ENCODE data around the gene LYZL6. TPM values are rescaled to one million over a fixed set of nuclear protein-coding genes. Genes with fewer than 3 reads are reported as not detected.
"Not testable (repeated sequence)": the region's sequence is repeated elsewhere in the genome, so short reads cannot be mapped to it uniquely, and the experiment has no call there.

LYZL6 gene
- total RNA-seq, 2 donors from 2014 or later, result not detected

- ATAC-seq (no peak), DNase-seq (ENCODE audit: low spot score in 2 of 2) (no peak)
- no peaks in the 10 kb centered on the region for H3K36me3 Mint-ChIP-seq
- no peak overlapping the region for H3K27ac Mint-ChIP-seq
- H3K9me3 Mint-ChIP-seq, result no peaks in the 10 kb centered on the region
These were observed 21.8 kb upstream of the LYZL6 start for GRCh38 chr17:35965272-35965671.

- ATAC-seq, result no peak
- Mint-ChIP-seq H3K36me3 (no peaks in the 10 kb centered on the region), H3K27ac (no peak overlapping the region), H3K9me3 (no peaks in the 10 kb centered on the region)
- no peak for DNase-seq (ENCODE audit: low spot score in 2 of 2)
These were observed 20.1 kb upstream of the LYZL6 start for GRCh38 chr17:35963663-35964062.

GRCh38 chr17:35953720-35954119 is 10.2 kb upstream of the LYZL6 start:
- no peak for ATAC-seq
- H3K27ac Mint-ChIP-seq, result no peak overlapping the region
- DNase-seq (ENCODE audit: low spot score in 2 of 2), result no peak
- no peaks in the 10 kb centered on the region for H3K9me3 Mint-ChIP-seq
- H3K36me3 Mint-ChIP-seq, result no peaks in the 10 kb centered on the region

- H3K36me3 Mint-ChIP-seq, result no peaks in the 10 kb centered on the region
- no peak for ATAC-seq
- no peaks in the 10 kb centered on the region for H3K9me3 Mint-ChIP-seq
- no peak overlapping the region for H3K27ac Mint-ChIP-seq
- DNase-seq (ENCODE audit: low spot score in 2 of 2), result no peak
These were observed 5.9 kb upstream of the LYZL6 start for GRCh38 chr17:35949401-35949800.

- H3K36me3 Mint-ChIP-seq, result no peaks in the 10 kb centered on the region
- DNase-seq (ENCODE audit: low spot score in 2 of 2) (no peak), ATAC-seq (no peak)
- no peaks in the 10 kb centered on the region for H3K9me3 Mint-ChIP-seq
- no peak overlapping the region for H3K27ac Mint-ChIP-seq
These were observed 4.6 kb upstream of the LYZL6 start for GRCh38 chr17:35948092-35948491.

- Mint-ChIP-seq H3K9me3 (no peaks in the 10 kb centered on the region), H3K36me3 (no peaks in the 10 kb centered on the region), H3K27ac (no peak overlapping the region)
- DNase-seq (ENCODE audit: low spot score in 2 of 2), result peak in 1 of 2 donors; percentile 47
- peak; percentile 68 to 77 for ATAC-seq
These were observed 3.7 kb upstream of the LYZL6 start for GRCh38 chr17:35947156-35947585.

GRCh38 chr17:35944151-35944550 is 638 bp upstream of the LYZL6 start:
- ATAC-seq (no peak), DNase-seq (ENCODE audit: low spot score in 2 of 2) (no peak)
- Mint-ChIP-seq H3K9me3 (no peaks in the 10 kb centered on the region), H3K27ac (no peak overlapping the region), H3K36me3 (no peaks in the 10 kb centered on the region)

- DNase-seq (ENCODE audit: low spot score in 2 of 2), result no peak
- Mint-ChIP-seq H3K36me3 (no peaks in the 10 kb centered on the region), H3K27ac (no peak overlapping the region), H3K9me3 (no peaks in the 10 kb centered on the region)
- ATAC-seq, result no peak
These were observed 826 bp downstream of the LYZL6 start for GRCh38 chr17:35942588-35943186.

- not testable (repeated sequence) for H3K36me3 Mint-ChIP-seq, H3K9me3 Mint-ChIP-seq, H3K27ac Mint-ChIP-seq
These were observed 5.0 kb downstream of the LYZL6 start for GRCh38 chr17:35938492-35938891.

GRCh38 chr17:35936063-35936462 is 7.5 kb downstream of the LYZL6 start:
- H3K27ac Mint-ChIP-seq, result peak overlapping the region in 1 of 2 donors; percentile 40
- DNase-seq (ENCODE audit: low spot score in 2 of 2), result no peak
- no peaks in the 10 kb centered on the region for H3K36me3 Mint-ChIP-seq
- no peaks in the 10 kb centered on the region for H3K9me3 Mint-ChIP-seq
- ATAC-seq, result no peak

More at GRCh38 chr17:35938492-35938891, 5.0 kb downstream of the LYZL6 start:
- not testable (repeated sequence) for ATAC-seq; DNase-seq (ENCODE audit: low spot score in 2 of 2)

GRCh38 chr17:35934760-35935159 is 8.8 kb downstream of the LYZL6 start:
- Mint-ChIP-seq H3K27ac (no peak overlapping the region), H3K9me3 (no peaks in the 10 kb centered on the region), H3K36me3 (peaks cover 4 to 6% of the 10 kb centered on the region in 2 donors)
- DNase-seq (ENCODE audit: low spot score in 2 of 2), result no peak
- ATAC-seq, result no peak

- Mint-ChIP-seq H3K36me3 (peaks cover 4 to 6% of the 10 kb centered on the region in 2 donors), H3K9me3 (no peaks in the 10 kb centered on the region), H3K27ac (no peak overlapping the region)
- no peak for DNase-seq (ENCODE audit: low spot score in 2 of 2)
- ATAC-seq, result no peak
These were observed 10.9 kb downstream of the LYZL6 start for GRCh38 chr17:35932586-35932985.

- ATAC-seq, result no peak
- peaks cover 4 to 6% of the 10 kb centered on the region in 2 donors for H3K36me3 Mint-ChIP-seq
- H3K27ac Mint-ChIP-seq, result peak overlapping the region in 1 of 2 donors; percentile 84
- no peaks in the 10 kb centered on the region for H3K9me3 Mint-ChIP-seq
- no peak for DNase-seq (ENCODE audit: low spot score in 2 of 2)
These were observed 11.6 kb downstream of the LYZL6 start for GRCh38 chr17:35931794-35932425.

- Mint-ChIP-seq H3K27ac (peak within 1 kb of the TSS; percentile 84 to 88), H3K36me3 (peaks cover 4 to 6% of the 10 kb centered on the region in 2 donors), H3K9me3 (no peaks in the 10 kb centered on the region)
- DNase-seq (ENCODE audit: low spot score in 2 of 2) (peak; percentile 92 to 96), ATAC-seq (peak; percentile 98 to 99)
These were observed 13.1 kb downstream of the LYZL6 start, which contains the start of gene RDM1 for GRCh38 chr17:35930211-35931065. Gene RDM1 (minus strand): TSS chr17:35930773. CDS start chr17:35930727, 46 bp downstream.

- H3K36me3 Mint-ChIP-seq, result peaks cover 4 to 6% of the 10 kb centered on the region in 2 donors
- DNase-seq (ENCODE audit: low spot score in 2 of 2), result no peak
- no peaks in the 10 kb centered on the region for H3K9me3 Mint-ChIP-seq
- ATAC-seq, result no peak
- no peak overlapping the region for H3K27ac Mint-ChIP-seq
These were observed 15.8 kb downstream of the LYZL6 start for GRCh38 chr17:35927714-35928113.

GRCh38 chr17:35923609-35924114 is 19.9 kb downstream of the LYZL6 start:
- DNase-seq (ENCODE audit: low spot score in 2 of 2), result no peak
- Mint-ChIP-seq H3K27ac (no peak overlapping the region), H3K9me3 (no peaks in the 10 kb centered on the region), H3K36me3 (no peaks in the 10 kb centered on the region)
- peak in 1 of 2 donors; percentile 40 for ATAC-seq

GRCh38 chr17:35920229-35920628 is 23.3 kb downstream of the LYZL6 start:
- no peak for ATAC-seq
- H3K27ac Mint-ChIP-seq, result no peak overlapping the region

More at GRCh38 chr17:35920229-35920628, 23.3 kb downstream of the LYZL6 start:
- DNase-seq (ENCODE audit: low spot score in 2 of 2), result no peak
- no peaks in the 10 kb centered on the region for H3K36me3 Mint-ChIP-seq
- H3K9me3 Mint-ChIP-seq, result no peaks in the 10 kb centered on the region

Measured in activated naive CD4-positive, alpha-beta T cell treated with anti-CD3 and anti-CD28 coated beads, Interleukin-2, amount 50 U/mL, for 72 hours (primary cell).